22Rv1 (cell line): ENCODE measurements around the gene NCS1.

Source experiments
- H3K27ac ChIP-seq: fragments of 450-650 bp; 2 replicates; pipeline ENCODE4 v1.5.1; 2017
- CTCF ChIP-seq: fragments of 450-650 bp; IDR thresholded peaks from 2 replicates; pipeline ENCODE4 v1.5.1; 2017; ENCODE audit warnings: mild to moderate bottlenecking
- ZFX ChIP-seq: fragments of 450-650 bp; IDR thresholded peaks from 2 replicates; pipeline ENCODE4 v1.6.1; 2017; ENCODE audit warnings: antibody characterized with exemption, borderline replicate concordance

Gene NCS1

DNA sequence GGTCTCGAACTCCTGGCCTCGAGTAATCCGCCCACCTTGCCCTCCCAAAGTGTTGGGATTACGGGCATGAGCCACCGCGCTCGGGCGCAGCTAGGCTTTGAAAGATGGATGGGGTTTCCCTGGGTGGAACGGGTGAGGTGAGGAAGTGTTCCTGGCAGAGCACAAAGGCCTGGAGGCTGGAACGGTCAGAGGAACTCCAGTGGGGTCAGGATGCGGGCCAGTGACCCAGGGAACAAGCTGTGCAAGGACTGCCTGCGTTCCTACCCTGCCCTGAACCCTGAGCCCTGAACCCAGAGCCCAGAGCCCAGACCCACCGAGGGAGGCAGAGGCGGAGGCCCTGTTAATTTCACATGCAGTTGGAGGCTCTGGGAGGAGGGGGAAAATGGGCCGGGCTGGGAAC, 23.4 kb downstream of the NCS1 start:
- TF ChIP-seq ZFX: no peak
- TF ChIP-seq CTCF: no peak
- no peak overlapping the region for H3K27ac ChIP-seq

- no peak overlapping the region for H3K27ac ChIP-seq
- no peak for TF ChIP-seq CTCF
- TF ChIP-seq ZFX: no peak
These were observed 24.4 kb downstream of the NCS1 start for GRCh38 chr9:130196643-130197042.

- H3K27ac ChIP-seq: no peak overlapping the region
- TF ChIP-seq ZFX: no peak
- no peak for TF ChIP-seq CTCF
These were observed 25.2 kb downstream of the NCS1 start for GRCh38 chr9:130197386-130197785.

GRCh38 chr9:130197888-130198287, 25.7 kb downstream of the NCS1 start:
- H3K27ac ChIP-seq: no peak overlapping the region
- no peak for TF ChIP-seq ZFX
- no peak for TF ChIP-seq CTCF

- H3K27ac ChIP-seq: no peak overlapping the region
These were observed 26.4 kb downstream of the NCS1 start for GRCh38 chr9:130198501-130199179.

GRCh38 chr9:130199605-130200004, 27.4 kb downstream of the NCS1 start:
- no peak overlapping the region for H3K27ac ChIP-seq
- no peak for TF ChIP-seq ZFX
- no peak for TF ChIP-seq CTCF

More at GRCh38 chr9:130198501-130199179, 26.4 kb downstream of the NCS1 start:
- TF ChIP-seq CTCF: no peak
- no peak for TF ChIP-seq ZFX

DNA sequence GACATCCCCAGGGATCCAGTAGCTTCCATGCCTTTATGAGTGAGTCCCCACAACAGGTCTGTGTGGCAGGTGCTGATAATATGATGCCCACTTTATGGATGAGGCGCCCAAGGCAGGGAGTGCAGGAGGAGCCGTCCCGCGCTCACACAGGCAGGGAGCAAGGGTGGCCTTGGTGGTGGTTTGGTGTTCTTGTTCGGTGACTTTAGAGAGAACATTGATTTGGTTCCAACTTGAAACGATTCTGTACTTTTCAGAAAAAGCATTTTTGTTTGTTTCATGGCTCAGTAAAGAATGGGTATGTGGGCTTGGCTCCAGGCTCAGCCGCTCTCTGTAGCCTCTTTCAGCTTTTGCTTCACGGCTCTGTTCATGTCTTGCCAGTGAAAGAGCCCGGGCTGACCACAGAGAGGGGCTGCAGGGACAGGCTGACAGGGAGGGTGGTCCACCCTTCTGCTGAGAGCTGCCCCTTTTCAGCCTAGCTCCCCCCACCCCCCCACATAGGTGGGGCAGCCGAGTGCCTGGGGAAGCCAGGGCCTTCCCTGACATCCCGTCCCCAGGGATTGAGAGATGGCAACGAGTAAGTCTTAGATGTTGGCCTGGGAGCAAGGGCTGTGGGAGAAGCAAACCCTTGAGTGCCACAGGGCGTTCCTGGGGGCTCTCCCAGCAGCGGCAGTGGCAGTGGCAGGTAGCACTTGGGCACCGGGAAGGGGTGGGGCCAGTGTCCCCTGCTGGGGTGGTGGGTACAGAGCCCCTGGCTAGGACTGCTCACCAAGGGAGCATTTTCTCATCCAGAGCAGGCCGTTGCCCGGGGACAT, 28.0 kb downstream of the NCS1 start:
- TF ChIP-seq CTCF (no peak), ZFX (no peak)

More for the DNA sequence above, 28.0 kb downstream of the NCS1 start:
- no peak overlapping the region for H3K27ac ChIP-seq
